ENCODE data around the gene ELAVL4.

DNA sequence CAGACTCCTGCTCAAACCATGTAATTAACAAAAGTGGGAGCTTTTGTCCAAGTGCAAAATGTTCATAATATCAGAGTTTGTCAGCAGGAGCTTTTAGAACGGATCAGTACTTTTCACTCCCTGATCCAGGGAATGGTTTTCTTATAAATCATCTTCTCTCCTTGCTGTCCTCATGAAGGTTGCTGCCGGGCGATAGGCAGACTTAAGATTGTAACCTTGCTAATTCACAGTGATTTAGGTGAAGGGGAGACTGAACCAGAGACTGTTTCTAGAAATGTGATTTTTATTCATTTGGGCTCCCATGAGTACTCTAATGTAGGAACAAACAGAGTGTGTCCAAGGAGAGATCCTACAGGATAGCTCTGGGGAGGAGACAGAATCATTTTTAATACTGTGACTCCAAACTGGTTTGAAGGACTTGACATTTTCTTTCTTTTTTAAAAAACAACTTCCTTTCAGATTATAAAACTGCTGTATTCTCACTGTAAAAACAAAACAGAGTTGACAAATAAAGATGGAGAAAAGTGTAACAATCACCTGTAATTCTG, 23.7 kb downstream of the ELAVL4 start:
- TF ChIP-seq EZH2 (IDR thresholded peaks at IDR 0.05; ENCODE audit: borderline replicate concordance, insufficient read depth, low read length, poor library complexity, severe bottlenecking) (no peak), SMC3 (conservative IDR thresholded peaks at IDR 0.05; ENCODE audit: poor library complexity) (no peak), RAD21 (conservative IDR thresholded peaks at IDR 0.05) (no peak), POLR2AphosphoS5 (IDR thresholded peaks at IDR 0.05) (no peak), TAF1 (IDR thresholded peaks at IDR 0.05; ENCODE audit: low read depth) (no peak)
- TF ChIP-seq, protein P1, sequence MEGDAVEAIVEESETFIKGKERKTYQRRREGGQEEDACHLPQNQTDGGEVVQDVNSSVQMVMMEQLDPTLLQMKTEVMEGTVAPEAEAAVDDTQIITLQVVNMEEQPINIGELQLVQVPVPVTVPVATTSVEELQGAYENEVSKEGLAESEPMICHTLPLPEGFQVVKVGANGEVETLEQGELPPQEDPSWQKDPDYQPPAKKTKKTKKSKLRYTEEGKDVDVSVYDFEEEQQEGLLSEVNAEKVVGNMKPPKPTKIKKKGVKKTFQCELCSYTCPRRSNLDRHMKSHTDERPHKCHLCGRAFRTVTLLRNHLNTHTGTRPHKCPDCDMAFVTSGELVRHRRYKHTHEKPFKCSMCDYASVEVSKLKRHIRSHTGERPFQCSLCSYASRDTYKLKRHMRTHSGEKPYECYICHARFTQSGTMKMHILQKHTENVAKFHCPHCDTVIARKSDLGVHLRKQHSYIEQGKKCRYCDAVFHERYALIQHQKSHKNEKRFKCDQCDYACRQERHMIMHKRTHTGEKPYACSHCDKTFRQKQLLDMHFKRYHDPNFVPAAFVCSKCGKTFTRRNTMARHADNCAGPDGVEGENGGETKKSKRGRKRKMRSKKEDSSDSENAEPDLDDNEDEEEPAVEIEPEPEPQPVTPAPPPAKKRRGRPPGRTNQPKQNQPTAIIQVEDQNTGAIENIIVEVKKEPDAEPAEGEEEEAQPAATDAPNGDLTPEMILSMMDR (IDR thresholded peaks at IDR 0.05; ENCODE audit: poor library complexity, severe bottlenecking), result no peak
